ENCODE measurements around the gene PSAPL1. TPM values are rescaled to one million over a fixed set of nuclear protein-coding genes. Genes with fewer than 3 reads are reported as not detected.

The PSAPL1 gene
- polyA plus RNA-seq, 1 of the 3 experiments (the other 2 are of a cell fraction) = 0.03 TPM

GRCh38 chr4:7387925-7388324 lies 46.8 kb downstream of the PSAPL1 start:
- CTCF ChIA-PET = no interaction called here
- no peak overlapping the region for H3K27ac ChIP-seq (ENCODE audit: low read depth in 2 of 2, low read length in 1 of 2)
- no peak overlapping the region for H3K4me3 ChIP-seq (ENCODE audit: low read depth in 2 of 2, low read length in 1 of 2)
- peaks cover 3% of the 10 kb centered on the region for H3F3A ChIP-seq (replicated peaks; ENCODE audit: insufficient read depth)
- H2AFZ ChIP-seq (ENCODE audit: low read depth) = no peak overlapping the region
- no peak for TF ChIP-seq MAX (IDR thresholded peaks at IDR 0.05; ENCODE audit: low read depth)
- DNase-seq = no peak
- H3K9ac ChIP-seq = no peak overlapping the region
- H4K20me1 ChIP-seq (ENCODE audit: insufficient read depth) = no peaks in the 10 kb centered on the region
- POLR2A ChIA-PET = no interaction called here
- no peaks in the 10 kb centered on the region for H3K9me2 ChIP-seq
- no peaks in the 10 kb centered on the region for H3K9me3 ChIP-seq
- WGBS (ENCODE audit: low lambda C conversion rate) = 74% methylated on average over 5 of the region's 6 CpGs
- H3K36me3 ChIP-seq (replicated peaks in 1 of 2; ENCODE audit: control insufficient read depth in 1 of 2, insufficient read depth in 2 of 2, low read length in 1 of 2) = no peaks in the 10 kb centered on the region
- H3K79me2 ChIP-seq (ENCODE audit: insufficient read depth) = no peaks in the 10 kb centered on the region
- H3K4me1 ChIP-seq (ENCODE audit: control insufficient read depth in 1 of 2, insufficient read depth in 2 of 2, low read depth in 1 of 2, low read length in 1 of 2) = peaks cover 0 to 4% of the 10 kb centered on the region in 2 experiments; a peak in 1 of 4 replicates
- H3K4me2 ChIP-seq = no peak overlapping the region
- peaks cover 11% of the 10 kb centered on the region; the same call in 1 of the 2 replicates for H3K27me3 ChIP-seq (ENCODE audit: insufficient read depth)

GRCh38 chr4:7384929-7385890 lies 49.5 kb downstream of the PSAPL1 start:
- WGBS (ENCODE audit: low lambda C conversion rate) = 48% methylated on average over 9 of the region's 12 CpGs
- Histone ChIP-seq H3K27ac (ENCODE audit: low read depth in 2 of 2, low read length in 1 of 2) (no peak overlapping the region), H3K9me2 (no peaks in the 10 kb centered on the region), H3K4me3 (ENCODE audit: low read depth in 2 of 2, low read length in 1 of 2) (no peak overlapping the region), H2AFZ (ENCODE audit: low read depth) (no peak overlapping the region), H3K79me2 (ENCODE audit: insufficient read depth) (no peaks in the 10 kb centered on the region), H3F3A (replicated peaks; ENCODE audit: insufficient read depth) (peaks cover 3% of the 10 kb centered on the region), H3K9ac (no peak overlapping the region), H4K20me1 (ENCODE audit: insufficient read depth) (no peaks in the 10 kb centered on the region), H3K27me3 (ENCODE audit: insufficient read depth) (no peaks in the 10 kb centered on the region), H3K36me3 (replicated peaks in 1 of 2; ENCODE audit: control insufficient read depth in 1 of 2, insufficient read depth in 2 of 2, low read length in 1 of 2) (no peaks in the 10 kb centered on the region), H3K4me1 (ENCODE audit: control insufficient read depth in 1 of 2, insufficient read depth in 2 of 2, low read depth in 1 of 2, low read length in 1 of 2) (peaks cover 0 to 10% of the 10 kb centered on the region in 2 experiments; a peak in 1 of 4 replicates), H3K9me3 (no peaks in the 10 kb centered on the region), H3K4me2 (no peak overlapping the region)
- peak; percentile 7 for DNase-seq
- TF ChIP-seq NRF1 (IDR thresholded peaks at IDR 0.05; ENCODE audit: low read depth, low read length) (no peak), EZH2phosphoT487 (IDR thresholded peaks at IDR 0.05; ENCODE audit: borderline replicate concordance, low read depth) (no peak), FOSL2 (IDR thresholded peaks at IDR 0.05; ENCODE audit: borderline replicate concordance, low read depth) (no peak), FOXM1 (IDR thresholded peaks at IDR 0.05; ENCODE audit: low read depth) (no peak), SIN3A (IDR thresholded peaks at IDR 0.05; ENCODE audit: borderline replicate concordance, low read depth, low read length) (no peak), FOXJ3 (CRISPR knock-in tag; IDR thresholded peaks at IDR 0.05) (no peak)
- CTCF ChIA-PET = interaction anchor here (1.2 kb wide), 1 partner anchor 13 kb away, joined by 4 read pairs; no protein-coding TSS in a partner anchor
- POLR2A ChIA-PET = no interaction called here
